Measurements from ENCODE around the gene OTULIN.

The OTULIN gene

DNA sequence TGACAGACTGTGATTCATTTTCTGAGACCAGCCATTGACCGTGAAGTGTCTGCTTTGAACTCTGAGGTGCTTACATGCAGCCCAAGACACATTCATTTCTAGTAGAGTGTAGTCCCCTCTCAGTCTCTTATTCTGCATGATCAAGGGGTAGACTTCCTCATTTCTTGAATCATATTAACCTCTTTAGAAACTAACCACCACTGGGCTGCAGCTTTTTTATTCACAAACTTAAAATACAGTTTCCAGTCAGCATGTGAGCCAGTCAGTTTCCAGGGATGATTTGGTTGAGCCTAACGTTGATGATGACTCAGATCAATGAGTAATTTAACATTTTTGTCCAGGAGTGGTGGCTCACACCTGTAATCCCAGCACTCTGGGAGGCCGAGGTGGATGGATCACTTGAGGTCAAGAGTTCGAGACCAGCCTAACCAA lies 59.2 kb downstream of the OTULIN start:
- no peak for DNase-seq

DNA sequence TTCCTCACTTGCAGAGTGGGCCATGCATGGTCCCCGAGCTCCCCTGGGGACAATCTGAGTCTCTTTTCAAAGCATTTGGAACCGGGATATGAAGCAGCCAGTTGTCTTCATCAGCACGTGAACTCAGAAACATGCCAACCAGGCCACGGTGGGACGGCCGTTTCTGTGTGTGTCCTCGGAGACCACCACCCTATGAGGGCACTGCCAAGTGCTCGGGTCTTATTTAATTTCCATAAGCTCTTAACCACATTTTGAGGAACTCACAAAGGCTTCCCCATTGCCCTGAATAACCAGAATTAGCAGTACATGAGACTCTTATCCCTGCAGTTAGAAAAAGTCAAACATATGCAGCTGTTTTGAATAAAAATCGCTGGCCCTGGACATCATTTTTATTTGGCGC lies 60.1 kb downstream of the OTULIN start:
- DNase-seq: no peak

DNA sequence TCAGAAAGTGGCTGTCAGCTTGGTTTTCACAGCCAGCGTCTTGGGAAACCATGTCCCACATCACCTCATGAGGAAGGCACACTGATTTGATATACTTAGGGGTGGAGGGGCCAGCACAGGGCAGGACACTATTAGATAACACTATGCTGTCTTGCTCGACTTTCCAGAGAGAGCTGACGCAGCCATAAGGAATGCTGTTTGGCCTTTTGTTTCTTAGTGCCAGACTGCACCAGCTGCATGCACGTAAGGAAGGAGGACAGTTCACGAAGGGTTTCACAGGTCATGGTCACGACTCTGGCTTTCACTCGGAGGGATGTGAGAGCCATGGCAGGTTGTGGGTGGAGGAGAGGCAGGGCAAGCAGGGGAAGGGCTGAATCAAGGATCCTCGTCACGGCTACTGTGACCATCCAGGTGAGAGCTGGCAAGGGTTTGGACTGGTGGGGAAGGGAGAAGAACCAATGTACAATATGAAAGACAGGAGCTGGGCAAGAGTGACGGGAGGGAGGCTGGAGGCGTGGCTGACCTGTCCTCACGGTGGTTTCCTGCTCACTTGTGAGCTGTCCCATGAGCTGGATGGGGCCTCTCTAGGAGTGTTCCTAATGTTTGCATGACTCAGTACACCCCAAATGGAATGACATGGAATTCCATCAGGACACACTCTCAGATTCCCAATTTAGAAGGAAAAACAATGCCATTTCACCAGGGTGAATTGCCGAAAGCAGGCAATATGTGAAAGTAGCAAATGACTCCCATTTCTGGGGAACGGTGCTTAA lies 61.7 kb downstream of the OTULIN start:
- peak; percentile 84 for DNase-seq

DNA sequence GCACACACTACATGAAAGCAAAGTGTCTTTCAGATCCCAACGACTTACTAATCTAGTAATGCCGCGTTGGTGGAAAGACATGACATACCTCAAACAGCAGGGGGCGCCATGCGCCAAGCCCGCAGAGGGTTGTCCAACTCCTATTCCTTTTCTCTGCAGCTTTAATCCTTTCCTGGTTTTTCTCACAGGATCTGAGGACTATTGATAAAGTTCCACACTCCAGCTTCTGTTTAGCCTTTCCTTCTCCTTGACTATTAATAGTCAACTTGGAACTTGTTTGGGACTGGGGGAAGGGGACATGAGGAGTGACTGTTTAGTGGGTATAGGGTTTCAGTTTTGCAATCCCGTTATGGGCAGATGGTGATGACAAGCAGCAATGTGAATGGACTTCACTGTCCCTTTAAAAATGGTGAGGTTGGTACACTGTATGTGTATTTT lies 62.9 kb downstream of the OTULIN start:
- peak; percentile 81 for DNase-seq

DNA sequence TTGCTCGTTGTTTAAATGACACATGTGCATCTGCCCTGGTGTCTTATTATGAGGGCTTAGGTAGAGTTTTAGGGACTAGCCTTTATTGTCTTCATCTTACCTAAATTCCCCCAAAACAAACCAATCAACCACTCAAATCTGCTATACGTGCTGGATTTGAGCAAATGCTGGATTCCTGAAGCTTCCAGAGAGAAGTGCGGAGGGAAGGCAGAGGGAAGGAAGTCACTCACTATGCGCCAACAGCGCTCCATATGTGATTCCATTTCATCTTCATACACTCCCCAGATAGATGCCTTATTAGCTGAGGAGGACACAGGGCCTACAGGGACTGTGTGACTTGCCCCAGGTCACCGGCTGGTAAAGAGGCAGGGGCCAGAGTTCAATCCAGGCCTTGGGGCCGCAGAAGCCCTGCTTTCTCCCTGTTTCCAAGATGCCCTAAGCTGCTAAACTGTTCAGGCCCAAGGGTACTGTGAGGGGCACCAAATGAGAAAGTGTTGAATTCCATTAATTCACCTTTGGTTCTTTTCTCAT lies 63.5 kb downstream of the OTULIN start:
- DNase-seq: no peak

DNA sequence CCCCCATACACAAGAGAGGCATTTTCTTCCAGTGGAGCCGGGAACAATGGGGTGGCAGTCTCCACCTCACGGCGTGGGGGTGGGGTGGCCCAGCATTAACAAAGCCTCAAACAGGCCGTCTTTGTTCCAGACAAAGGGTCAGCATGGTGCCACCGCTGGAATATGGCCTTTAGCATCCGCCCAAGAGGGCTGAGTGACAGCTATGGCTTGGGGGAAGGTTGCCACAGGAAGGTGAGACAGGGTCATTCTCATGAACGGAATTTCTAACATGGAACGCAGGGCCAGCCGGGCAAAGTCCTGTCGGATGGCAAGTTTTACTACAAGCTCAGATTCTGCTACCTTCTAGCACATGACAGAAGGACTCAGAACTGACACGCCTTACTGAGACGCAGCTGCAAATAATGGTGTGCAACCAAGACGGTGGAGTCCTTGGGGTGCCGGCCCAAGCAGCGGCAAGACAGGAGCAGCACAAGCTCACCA lies 64.0 kb downstream of the OTULIN start:
- no peak for DNase-seq

DNA sequence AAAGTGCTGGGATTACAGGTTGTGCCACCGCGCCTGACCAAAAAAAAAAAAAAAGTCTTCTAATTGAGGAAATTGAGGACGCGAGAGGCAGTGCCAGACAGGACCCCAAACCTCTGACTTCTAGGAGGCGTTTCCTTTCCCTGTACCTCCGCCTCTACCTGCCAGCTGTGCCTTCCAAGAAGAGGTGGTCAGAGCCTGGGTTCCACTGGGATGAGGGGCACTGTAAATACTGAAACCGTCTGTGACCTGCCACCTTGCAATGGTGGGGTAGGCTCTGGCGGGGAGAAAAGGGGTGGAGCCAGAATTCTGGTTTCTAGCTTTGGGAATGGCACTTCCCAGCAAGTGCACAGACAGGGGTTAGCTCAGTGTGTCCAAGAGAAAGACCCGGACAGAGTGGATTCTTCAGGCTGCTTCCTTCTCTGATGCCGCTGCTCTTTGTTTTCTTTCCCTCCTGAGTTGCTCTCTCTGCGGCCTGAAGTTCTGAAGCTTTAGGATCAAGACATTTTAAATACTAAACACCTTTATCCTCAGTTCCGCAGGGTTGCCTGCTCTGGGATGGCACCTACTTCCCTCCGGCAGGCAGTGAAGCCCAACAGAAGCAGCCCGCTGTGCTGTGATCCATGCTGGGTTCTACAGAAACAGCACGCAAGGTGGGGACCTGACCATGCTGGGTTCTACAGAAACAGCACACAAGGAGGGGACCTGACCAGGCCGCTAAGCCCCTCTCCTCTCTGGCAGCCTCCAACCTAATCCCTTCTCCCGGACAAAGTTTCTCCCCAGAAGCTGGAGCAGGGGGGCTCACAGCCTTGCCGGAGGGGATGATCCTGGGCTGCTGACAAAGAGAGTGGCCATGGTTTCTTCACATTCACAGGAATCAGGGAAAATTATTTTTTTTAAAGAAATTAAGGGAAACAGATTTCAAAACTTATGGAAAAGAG lies 65.2 kb downstream of the OTULIN start:
- DNase-seq: no peak

DNA sequence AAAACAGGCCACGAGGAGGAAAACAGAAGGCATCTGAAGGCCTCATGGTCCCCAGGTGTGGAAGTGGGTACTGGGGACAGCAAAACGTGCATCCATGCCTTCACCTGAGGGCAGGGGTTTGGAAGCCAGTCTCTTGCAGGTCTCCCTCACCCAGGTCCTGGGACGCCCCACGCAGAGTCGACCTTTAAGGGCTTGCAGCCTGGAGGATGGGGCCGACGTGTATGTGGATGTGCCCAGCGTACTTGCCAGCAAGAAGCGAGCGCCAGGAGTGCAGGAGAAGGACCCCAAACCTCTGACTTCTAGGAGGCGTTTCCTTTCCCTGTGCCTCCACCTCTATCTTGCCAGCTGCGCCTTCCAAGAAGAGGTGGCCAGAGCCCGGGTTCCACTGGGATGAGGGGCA lies 65.9 kb downstream of the OTULIN start:
- DNase-seq: no peak

DNA sequence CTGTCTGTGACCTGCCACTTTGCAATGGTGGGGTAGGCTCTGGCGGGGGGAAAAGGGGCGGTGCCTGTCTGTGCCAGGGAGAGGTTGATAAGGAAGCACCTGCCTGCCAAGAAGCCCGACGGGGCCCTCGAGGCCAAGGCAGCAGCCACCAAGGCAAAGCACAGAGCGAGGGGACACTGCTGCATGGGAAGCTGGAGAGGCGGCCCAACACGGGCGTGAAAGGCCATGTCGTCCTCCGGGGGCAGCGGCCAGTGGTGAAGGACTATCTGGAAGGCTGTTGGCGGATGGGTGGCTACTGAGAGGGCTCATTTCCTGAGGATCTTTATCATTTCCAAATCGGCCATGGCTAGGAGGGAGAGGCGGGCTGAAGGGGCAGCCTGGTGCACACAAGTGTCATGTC lies 66.4 kb downstream of the OTULIN start:
- no peak for DNase-seq

DNA sequence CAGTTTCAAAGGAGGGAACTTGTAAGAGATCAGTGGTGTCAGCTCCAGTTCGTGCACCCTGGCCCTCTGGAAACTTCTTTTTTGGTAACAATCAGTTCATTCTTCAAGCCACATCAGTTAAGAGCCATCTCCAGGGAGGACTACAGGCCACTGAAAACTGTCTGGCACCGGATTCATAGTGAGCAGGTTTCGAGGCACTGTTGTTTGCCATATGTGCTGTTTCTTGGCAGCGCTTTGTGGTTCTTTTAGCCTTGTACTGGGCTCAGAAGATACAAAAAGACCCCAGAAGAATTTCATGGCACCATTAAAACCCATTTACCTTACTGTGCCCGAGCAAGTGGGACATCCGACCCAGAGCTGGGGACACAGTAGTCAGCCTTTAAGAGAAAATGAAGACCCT lies 68.5 kb downstream of the OTULIN start:
- DNase-seq: no peak

DNA sequence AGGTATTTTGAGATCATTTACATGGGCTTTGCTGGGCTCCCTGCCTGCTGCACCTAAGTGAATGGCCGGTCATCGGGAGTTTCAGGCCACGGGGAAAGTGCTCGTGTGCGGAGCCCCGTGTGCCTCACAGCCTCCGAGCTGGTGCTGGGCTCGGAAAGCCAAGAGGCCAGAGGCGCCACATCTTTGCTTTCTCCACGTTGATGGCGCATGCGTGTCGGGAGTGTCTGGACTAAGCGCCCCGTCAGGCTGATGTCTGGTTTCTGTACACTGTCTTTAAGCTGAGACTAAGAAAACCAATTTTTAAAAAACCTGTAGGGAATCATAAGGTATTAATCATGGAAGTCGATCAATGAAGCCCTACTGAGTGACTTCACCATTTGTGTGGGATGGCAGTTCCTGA lies 69.1 kb downstream of the OTULIN start:
- no peak for DNase-seq

DNA sequence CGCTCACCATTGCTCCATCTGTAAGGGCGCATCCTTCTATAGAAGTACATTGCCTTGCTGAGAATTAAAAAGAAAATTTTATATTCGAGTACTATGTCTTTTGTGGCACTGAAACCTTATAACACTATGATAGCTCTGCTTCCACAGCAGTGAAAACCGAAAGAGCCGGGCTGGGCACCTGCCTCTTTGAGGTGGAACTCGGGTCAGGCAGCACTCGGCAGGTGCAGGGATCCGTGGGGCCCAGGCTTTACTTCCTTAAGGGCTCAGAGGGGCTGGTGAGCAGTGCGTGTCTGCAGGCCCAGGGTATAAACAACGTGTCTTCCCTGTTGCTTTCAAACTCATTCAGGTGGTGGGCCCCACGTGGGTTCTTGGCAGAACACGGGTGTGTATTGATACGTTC lies 69.9 kb downstream of the OTULIN start:
- no peak for DNase-seq

DNA sequence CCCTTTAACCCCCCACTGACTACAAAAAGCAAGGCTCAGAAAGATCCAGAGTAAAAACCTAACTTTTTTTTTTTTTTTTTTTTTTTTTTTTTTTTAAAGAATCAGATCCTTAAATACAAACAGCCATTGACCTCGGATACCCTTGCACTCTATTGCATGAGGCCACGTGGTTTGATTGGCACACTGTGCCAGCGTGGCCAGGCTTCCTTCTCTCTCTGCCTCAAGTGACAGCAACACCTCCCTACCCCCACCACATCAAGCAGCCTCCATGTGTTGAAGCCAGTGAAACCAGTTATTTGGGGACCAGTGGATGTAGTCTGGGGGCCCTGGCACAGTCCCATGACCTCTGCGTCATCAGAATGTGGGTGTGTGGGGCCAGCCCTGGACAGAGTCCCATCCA lies 71.4 kb downstream of the OTULIN start:
- DNase-seq: no peak

DNA sequence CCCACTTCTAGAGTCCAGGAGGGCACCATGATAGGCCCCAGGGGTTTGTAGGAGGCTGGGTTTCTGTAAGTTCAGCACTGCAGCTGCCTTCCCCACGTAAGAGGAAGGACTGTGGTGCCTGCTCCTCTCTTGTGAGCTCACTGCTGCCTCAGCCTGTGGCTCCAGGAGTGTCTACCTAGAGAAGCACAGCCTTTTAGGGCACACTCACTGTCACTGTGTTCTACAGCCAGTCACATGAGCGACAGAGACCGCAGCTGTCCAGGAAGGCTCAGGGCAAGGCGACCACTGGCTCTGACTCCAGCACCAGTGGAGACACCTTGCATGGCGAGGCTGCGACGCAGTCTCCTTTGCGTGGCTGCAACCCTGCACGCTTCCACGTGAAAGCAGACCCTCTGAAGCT lies 72.8 kb downstream of the OTULIN start:
- no peak for DNase-seq

DNA sequence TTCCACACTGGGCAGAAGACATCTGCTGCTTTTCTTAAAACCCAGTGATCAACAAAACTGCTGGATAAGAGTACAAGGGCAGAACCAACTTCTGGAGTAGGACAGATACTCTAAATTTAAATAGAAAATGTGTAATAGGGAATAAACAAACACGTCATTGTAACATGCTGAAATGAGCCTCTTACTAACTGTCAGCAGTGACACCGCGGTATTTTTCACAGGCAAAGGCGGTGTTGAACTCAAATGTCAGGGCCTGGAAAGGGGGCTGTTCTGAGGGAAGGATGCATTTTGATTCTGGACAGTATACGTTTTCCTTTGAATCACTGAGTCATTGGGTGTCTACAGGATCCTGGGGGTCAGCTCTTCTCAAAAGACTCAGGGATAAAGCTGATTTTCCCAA lies 73.5 kb downstream of the OTULIN start:
- no peak for DNase-seq

DNA sequence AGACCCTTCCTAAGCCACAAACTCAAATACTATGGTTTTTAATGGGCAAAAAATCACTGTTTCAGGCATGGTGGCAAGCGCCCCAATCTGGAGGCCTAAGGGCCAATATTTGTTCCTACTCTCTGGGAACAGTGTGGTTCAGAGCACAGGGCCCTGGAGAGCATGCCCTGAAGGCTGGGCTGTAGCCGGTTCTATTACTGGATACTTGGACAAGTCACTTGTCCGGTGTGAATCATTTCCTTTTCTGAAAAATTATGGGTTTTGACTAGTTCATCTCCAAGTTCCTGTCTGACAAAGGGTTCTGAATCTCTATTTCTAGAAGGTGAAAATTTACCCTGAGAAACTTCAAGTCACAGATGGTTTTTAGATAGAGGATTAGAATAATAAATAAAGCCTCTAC lies 75.0 kb downstream of the OTULIN start:
- no peak for DNase-seq

DNA sequence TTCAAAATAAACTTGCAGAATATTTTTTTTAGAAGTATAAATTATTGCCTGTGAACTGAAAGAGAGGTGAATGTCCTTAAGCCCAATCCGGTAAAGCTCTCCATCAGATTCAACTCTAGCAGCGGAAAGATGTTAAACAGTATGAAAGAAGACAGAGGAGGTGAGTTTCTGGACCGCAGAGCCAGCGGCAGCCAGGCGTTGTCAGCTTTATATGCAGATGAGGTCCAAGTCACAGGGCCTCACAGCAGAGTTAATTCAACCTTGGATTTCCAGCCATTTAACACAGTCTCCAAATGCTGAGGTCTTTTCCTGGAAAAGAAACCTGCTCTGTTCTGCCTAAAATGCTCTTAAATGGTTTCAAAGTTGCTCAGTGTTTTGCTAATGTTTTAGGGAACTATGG lies 75.5 kb downstream of the OTULIN start:
- no peak for DNase-seq

DNA sequence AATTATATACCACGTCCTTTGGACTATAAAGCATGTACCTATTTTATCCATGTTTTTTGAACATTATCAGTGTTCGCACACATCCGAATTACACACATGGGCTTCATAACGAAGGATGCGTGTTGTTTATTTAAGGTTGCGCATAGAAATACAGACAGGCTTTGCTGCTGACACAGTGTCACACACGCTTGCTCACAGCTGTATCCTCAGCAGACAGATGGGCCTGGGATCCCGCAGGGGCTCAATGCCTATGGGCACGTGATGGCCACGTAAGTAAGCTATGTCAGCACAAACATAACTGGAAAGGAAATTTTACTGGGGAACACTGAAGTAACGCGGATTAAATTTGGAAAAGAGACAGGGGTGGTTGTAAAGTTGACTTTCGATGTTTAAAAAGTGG lies 76.6 kb downstream of the OTULIN start:
- no peak for DNase-seq

DNA sequence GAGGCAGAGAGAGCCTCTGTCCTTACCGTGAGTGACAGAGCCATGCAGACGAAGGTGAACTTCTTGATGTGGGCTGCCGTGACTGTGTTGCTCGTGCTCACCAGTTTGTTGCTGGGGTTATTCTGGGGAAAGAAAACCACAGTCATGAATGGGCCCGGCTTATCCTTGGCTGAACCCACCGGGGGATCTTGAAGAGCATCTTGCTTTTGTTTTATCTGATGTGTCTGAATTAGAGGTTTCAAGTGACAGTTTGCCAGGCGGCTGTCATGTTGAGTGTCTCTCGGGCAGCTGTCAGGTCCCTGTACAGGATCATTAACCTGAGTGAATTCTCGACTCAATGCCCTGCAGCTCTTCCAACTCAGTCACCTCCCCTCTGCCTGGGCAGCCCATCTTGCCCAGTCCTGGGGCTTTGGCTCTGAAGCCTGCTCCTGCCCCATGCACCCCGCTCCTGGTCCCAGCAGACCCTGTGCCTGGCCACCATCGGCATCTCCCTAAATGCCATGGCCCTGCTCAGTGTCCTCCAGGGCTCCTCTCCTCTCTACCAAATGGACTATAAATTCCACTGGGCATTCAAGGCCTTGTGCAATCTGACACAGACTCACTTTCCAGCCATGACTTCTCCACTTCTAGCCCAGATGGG lies 77.4 kb downstream of the OTULIN start:
- DNase-seq: no peak

DNA sequence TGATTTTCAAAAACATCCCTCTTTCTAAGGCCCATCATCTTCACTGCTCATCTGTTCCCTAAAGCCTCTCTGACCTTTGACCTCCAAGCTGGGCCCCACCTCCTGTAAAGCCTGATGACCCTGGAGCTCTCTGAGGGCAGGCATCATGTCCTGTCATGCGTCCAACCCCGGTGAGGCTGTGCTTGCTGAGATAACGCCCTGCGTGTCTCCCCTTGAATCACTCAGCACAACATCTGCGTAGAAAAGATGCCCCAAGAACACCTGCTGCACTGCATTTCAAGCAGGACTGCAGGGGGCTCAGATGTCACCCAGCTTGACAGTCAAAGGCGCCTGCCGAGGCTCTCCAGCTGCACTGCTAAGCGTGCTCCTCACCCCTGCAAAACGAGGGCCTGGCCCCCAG lies 78.0 kb downstream of the OTULIN start:
- no peak for DNase-seq

DNA sequence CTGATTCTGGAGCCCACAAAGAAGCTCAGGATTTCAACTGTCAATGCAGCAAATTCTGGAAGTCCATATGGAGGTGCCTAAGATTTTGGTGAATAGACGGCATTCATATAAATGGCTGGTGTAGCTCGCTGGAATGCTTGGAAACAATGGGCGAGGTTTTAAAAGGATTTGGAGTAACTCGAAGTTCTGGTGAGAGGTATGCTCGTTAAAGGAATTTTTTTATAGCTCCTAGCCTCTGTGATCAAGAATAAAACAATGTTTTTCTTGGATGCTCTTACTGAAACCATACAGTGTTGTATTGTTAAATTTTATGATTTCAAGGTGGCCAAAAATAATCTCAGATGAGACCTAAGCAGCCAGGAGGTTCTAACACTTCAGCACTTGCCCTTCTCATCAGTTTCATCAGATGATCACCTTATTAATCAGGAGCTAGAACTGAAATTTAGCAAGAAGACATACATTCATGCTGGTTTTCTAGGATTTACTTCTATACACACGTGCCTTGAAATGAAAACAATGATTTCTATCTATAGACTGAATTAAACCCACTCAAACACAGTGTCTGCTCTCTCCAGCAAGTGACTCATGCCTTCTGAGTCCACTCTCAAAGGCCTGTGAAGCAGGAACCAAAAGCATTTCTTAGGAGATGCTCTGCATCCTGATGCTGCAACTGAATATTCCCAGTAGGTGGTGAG lies 79.2 kb downstream of the OTULIN start:
- no peak for DNase-seq

Data from islet precursor cell (in vitro differentiated cells).